ENCODE measurements around the gene CEMP1. TPM values are rescaled to one million over a fixed set of nuclear protein-coding genes. Genes with fewer than 3 reads are reported as not detected.
A peak's percentile ranks its signal among the peaks of the same experiment; 100 is the strongest.
"Not testable (repeated sequence)": the region's sequence is repeated elsewhere in the genome, so short reads cannot be mapped to it uniquely, and the experiment has no call there.

The CEMP1 gene
- total RNA-seq, 1 donor: 0.27 TPM

DNA sequence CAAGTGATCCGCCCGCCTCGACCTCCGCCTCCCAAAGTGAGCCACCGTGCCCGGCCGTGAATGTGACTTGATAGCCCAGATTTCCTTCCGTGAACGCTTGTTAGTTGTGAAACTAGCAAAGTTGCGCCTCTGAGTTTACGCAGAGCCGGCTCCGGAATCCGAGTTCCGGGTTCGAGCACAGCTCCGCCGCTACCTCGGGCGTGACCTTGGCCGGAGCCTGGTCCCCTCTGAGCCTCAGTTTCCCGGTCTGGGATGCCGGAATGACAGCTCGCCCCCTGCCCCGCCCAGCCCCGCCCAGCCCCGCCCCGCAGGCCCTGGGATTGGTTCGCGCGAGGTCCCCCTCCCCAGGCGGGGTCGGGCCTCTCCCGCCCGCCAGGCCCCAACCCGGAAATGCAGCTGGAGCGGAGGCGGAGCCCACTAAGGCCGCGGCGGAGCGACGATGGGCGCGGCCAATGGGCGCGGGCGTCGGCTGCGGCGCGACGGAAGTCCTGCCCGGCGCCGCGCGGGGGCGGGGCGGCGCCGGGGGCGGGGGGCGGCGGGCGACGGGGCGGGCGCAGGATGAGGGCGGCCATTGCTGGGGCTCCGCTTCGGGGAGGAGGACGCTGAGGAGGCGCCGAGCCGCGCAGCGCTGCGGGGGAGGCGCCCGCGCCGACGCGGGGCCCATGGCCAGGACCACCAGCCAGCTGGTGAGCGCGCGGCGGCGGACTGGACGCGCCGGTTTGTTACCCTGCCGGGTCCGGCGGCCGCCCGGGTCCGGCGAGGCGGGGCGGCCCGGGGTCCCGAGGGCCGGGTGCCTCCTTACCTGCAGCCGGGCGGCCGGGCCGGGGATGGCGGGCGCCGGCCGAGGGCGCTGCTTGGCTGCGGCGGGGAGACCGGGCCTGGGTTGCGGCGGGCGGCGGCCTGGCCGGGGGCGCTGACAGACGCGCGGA is 6.5 kb upstream of the CEMP1 start, which contains the start of gene PDPK1:
PDPK1 (plus strand) TSS at position 571 of the 929 bp plus-strand sequence; CDS start at position 663, 92 bp downstream.
- peak; percentile 83 to 97 (median 93) for DNase-seq (ENCODE audit: low read depth in 2 of 3, low spot score in 2 of 3)

DNA sequence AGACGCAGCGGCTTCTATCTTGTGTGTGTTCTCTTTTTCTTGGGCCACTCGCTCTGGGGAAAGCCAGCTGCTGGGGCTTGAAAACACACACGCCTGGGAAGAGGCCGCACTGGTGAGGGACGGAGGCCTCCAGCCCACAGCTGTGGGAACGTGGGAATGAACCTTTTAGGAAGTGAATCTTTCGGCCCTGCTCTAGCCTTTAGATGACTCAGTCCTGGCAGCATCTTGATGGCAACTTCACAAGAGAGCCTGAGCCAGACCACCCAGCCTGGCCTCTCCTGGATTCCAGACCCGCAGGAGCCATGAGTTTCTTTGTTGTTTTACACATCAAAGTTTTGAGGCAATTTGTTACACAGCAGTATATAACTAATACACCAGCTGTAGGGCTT is 4.4 kb upstream of the CEMP1 start:
- DNase-seq (ENCODE audit: low read depth in 2 of 3, low spot score in 2 of 3): no peak

DNA sequence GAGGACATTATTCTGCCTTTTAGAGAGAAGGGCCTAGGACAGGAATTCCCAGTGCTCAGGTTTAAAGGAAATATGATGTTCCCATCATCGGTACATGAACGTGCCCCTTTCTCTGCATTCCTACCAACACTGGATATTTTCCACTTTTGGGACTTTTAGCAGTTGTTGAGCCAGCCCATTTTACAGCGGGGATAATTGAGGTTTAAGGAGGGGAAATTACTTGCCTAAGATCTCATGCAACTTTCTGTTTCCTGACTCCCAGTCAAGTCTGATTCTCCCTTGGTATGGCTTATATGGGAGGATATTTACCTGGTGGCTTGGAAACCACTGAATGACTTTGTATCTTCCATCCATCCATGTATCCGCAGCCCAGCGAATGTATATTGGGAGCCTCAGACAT is 3.1 kb upstream of the CEMP1 start:
- DNase-seq (ENCODE audit: low read depth in 2 of 3, low spot score in 2 of 3): not testable (repeated sequence)

DNA sequence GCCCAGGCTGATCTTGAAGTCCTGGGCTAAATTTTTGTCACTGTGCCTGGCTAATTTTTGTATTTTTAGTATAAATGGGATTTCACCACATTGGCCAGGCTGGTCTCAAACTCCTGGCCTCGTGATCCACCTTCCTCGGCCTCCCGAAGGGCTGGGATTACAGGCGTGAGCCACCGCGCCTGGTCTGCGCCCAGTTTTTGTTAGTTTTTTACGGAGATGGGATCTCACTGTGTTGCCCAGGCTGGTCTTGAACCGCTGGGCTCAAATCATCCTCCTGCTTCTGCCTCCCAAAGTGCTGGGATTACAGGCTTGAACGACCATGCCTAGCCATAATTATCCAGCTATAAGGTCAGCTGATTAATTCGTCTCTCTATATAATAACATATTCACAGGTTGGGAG is 2.7 kb upstream of the CEMP1 start:
- no peak for DNase-seq (ENCODE audit: low read depth in 2 of 3, low spot score in 2 of 3)

DNA sequence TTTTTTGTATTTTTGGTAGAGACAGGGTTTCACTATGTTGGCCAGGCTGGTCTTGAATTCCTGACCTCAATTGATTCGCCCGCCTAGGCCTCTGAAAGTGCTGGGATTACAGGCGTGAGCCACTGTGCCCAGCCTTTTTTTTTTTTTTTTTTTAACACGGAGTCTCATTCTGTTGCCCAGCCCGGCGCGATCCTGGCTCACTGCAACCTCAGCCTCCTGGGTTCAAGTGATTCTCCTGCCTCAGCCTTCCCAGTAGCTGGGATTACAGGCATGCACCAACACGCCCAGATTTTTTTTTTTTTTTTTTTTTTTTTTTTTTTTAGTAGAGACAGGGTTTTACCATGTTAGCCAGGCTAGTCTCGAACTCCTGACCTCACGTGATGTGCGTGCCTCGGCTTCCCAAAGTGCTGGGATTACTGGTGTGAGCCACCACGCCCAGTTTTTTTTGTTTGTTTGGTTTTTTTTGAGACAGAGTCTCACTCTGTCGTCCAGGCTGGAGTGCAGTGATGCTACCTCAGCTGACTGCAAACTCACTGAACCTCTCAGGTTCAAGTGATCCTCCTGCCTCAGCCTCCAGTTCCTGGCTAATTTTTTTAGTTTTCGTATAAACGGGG is 2.0 kb upstream of the CEMP1 start:
- not testable (repeated sequence) for DNase-seq (ENCODE audit: low read depth in 2 of 3, low spot score in 2 of 3)

DNA sequence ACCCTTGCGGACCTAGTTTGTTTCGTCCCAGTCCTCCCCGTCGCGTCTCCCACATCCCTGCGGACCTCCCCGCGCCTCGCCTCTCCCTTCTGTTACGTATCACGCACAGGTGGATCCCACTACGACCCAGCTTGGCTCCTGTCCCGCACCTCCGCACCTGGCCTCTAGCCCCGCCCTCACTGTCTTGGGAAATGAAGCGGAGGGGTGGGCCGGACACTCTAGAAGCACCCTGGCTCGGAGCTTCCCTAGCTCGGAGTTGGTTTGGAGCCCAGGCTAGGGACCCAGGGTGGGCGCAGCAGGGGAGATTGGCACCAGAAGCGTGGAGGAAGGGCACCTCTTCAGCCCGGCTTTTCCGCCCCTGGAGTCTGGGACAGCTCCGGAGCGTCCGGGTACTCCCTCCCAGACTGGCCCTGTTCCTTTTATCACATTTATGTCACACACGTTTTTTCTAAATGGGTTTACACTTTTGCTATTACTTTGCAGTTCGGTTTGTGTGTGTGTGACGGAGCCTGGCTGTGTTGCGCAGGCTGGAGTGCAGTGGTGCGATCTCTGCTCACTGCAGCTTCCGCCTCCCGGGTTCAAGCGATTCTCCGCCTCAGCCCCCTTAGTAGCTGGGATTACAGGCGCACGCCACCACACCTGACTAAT is 1.4 kb upstream of the CEMP1 start:
- peak in 2 of 3 donors; percentile 47 to 52 for DNase-seq (ENCODE audit: low read depth in 2 of 3, low spot score in 2 of 3)

DNA sequence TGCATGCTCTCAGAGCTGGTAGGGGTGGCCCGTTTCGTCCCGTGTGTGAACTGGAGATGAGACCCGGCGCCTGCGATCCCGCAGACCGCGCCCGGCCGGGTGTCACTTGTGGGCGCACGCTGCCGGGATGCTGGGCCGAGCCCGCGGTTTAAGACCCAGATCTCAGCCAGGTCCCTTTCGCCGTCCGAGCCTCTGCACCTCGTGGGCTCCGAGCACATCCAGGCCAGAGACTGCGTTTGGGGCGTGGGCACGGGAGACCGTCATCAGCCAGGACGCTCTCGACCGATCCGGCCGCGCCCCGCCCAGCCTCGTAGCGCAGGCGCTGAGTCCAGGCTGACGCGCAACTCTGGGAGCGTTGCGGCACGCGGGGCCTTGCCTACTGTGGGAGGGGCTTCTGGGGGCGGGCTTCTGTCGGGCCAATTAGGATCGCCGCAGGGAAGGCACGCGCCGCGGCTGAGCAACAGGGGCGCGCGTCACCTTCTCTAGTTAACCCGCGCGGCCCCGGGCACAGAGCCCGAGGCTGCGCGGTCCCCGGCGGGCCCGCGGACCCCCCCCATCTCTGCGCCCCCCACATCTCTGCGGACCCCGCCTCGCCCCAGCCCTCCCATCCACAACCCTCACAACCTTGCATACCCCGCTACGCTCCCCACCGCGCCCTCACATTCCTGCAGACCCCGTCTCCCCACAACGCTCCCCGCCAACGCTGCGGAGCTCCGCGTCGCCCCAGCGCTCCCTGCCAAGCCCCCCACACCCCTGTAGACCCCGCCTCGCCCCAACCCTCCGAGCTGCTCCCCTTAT is 687 bp upstream of the CEMP1 start:
- peak; percentile 88 to 96 (median 96) for DNase-seq (ENCODE audit: low read depth in 2 of 3, low spot score in 2 of 3)

DNA sequence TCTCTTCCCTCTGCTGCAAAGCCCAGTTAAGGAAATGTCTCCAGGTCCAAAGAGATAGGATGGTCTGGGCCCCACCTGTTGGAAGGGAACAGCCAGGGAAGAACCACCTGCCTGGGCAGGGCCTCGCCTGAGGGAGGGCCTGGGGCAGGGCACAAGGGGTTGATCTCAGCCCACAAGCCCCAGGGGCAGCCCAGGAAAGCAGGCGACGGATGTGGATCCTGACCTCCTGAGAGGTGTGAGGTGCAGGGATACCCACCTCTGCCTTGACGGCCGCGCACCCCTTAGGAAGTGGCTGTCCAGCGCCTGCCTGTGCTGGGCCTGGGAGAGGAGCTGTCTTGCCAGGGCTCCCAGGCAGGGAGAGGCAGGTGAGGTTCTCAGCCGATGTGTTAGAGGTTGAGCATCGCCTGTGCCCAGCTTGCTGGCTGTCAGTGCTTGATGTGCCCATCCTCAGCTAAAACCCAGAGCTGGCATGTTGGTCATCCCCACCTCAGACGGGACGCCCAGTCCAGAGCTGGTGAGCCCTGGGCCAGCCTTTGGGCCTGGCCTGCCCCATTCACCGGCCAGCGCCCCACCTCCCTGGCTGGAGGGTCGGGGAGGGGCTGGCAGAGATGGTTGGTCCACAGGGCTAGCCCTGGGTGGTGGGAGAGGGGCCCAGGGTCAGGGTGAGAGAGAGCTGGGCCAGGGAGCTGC is 434 bp downstream of the CEMP1 start:
- DNase-seq (ENCODE audit: low read depth in 2 of 3, low spot score in 2 of 3): no peak

DNA sequence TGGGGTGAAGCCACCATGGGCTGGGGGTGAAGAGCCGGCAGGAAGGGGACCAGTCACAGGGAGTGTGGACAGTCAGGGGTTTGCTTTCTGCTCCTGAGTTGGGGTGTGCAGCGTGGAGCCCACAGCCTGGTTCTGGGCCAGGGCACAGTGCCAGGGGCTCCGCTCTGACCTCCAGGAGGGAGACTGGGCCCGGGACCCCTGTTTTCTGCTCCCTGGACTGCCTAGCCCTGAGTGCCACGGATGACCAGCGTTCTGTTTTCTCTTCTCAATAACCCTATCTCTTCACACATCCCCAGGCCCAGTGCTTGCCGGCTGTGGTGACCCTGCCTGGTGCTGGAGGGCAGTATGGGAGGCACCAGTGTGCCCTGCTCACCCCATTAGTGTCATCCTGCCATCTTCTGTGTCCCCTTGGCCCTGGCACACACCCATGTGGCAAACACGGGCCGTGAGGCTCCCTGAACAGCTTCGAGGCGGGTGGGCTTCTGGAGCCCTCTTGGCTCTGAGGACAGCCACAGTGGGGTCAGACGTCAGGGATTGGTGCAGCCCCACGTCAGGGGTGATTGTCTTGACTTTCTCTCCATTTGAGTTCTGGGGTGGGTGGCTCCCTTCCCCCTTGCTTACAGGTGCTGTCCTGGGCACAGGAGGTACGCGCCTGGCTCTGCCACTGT is 1.1 kb downstream of the CEMP1 start:
- no peak for DNase-seq (ENCODE audit: low read depth in 2 of 3, low spot score in 2 of 3)

DNA sequence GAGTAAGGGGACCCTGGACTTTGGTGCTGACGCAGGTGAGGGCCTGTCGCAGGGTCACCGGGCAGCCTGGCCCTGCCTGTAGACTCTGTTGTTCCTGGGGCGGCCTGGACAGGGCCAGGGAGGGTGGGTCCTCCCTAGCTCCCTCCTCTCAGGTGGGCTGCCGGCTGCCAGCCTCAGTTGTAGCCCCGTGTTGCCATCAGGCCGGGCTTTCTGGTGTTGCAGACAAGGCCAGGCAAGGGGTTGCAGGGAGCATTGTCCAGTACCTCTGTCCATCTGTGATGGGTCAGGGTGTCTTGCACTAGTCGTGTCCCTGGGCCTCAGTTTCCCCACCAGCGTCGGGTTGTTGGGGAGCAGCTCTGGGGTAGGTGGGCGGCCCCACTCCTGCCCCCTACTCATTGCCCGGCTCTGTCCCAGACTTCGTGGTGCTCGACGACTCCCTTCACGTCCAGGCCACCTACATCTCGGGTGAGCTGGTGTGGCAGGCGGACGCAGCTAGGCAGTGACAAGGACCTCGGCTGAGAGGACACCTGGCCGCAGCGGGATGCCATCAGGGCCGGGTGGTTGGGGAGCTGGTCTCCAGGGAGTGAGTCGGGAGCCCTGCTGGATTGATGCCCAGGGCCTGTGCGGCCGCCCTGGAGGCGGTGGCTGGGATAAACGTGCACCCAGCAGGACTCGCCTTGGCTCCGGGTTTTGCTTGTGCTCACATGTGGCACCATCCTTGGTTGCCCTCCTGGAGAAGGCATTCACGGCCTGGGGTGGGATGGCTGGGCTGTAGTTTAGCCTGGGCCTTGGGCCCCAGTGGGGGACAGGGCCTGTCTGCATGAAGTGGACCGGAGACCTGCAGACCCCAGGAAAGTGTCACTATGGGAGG is 1.9 kb downstream of the CEMP1 start:
- no peak for DNase-seq (ENCODE audit: low read depth in 2 of 3, low spot score in 2 of 3)

DNA sequence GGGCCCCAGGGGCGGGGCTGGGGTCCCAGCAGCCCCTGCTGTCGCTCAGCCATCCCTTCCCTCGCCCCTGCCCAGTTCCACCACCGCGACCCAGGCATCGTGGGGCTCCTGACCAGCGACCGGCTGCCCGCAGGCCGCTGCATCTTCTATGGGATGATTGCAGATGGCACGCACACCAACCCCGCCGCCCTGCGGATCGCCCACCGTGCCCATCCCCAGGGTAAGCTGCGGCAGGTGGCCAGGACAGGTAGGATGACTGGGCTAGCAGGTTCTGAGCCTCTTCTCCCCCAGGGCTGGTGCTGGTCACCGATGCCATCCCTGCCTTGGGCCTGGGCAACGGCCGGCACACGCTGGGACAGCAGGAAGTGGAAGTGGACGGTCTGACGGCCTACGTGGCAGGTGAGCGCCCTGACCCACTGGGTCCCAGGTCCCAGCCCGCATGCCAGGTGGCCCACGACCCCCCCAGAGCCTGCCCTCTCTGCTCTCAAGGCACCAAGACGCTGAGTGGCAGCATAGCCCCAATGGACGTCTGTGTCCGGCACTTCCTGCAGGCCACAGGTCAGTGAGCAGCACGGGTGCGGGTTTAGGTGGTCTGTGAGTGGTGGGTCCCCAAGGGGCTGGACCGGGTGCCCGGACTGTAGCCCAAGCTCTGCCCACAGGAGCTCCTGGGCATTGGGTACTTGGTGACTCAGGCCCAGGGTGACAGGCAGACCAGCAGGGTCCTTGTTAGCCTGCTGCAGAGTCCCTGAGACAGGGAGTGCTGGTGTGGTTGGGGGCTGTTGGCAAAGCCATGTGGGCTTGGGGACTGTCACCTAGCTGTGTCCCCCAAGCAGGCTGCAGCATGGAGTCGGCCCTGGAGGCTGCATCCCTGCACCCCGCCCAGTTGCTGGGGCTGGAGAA is 2.8 kb downstream of the CEMP1 start:
- no peak for DNase-seq (ENCODE audit: low read depth in 2 of 3, low spot score in 2 of 3)

DNA sequence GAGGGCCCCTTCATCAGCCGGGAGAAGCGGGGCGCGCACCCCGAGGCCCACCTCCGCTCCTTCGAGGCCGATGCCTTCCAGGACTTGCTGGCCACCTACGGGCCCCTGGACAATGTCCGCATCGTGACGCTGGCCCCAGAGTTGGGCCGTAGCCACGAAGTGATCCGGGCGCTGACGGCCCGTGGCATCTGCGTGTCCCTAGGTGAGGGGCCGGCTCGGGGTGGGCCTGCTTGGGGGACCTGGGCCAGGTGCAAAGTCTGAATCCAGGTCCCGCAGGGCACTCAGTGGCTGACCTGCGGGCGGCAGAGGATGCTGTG is 3.5 kb downstream of the CEMP1 start:
- DNase-seq (ENCODE audit: low read depth in 2 of 3, low spot score in 2 of 3): no peak

DNA sequence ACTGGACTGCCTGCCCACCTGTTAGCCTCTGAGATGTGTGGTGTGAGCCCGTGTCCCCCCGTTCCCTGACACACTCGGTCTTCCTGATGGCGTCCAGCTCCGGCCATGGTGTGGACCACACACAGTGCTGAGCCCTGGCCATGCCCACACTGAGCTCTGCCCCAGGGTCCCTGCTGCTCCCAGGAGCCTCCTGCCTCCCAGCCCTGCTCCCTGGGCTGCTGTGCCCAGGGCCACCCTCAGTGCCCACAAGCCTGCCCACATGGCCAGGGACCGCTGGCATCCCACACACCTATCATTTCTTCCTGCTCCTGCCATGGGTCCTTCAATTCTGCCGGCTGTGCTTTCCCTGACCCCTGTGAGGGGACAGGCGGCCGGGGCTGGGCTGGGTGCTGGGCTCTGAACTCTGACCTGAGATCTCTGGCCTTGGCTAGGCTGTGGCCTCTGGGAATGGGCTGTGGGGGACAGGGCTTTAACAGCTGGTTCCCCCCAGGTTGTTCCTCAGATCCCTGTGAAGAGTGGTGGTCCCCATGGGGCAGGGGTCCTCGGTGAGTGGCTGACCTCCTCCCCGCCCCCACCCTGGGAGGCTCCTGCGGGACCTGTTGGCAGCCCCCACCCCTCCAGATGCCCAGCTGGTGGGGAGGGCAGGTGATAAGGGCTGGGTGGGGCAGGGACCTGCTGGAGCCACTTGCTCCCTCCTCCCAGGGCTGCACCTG is 4.0 kb downstream of the CEMP1 start:
- DNase-seq (ENCODE audit: low read depth in 2 of 3, low spot score in 2 of 3): no peak

DNA sequence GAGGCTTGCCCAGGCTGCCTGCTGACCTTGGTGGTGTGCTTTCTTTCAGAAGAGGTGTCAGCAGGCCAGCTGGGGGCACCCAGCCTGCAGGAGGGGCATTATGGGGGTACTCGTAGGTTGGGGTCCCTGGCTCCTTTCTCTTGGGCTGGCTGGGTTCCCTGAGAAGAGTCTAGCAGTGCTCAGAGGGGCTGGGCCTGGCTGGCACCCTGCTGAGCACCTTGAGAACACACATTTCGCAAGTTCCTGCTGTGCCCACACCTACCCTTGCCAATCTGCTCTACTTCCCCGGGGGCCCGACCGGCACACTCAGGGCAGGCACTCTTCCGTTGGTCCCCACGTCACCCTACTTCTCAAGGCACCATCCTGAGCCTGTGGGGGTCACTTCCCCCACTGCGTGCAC is 5.1 kb downstream of the CEMP1 start:
- no peak for DNase-seq (ENCODE audit: low read depth in 2 of 3, low spot score in 2 of 3)

DNA sequence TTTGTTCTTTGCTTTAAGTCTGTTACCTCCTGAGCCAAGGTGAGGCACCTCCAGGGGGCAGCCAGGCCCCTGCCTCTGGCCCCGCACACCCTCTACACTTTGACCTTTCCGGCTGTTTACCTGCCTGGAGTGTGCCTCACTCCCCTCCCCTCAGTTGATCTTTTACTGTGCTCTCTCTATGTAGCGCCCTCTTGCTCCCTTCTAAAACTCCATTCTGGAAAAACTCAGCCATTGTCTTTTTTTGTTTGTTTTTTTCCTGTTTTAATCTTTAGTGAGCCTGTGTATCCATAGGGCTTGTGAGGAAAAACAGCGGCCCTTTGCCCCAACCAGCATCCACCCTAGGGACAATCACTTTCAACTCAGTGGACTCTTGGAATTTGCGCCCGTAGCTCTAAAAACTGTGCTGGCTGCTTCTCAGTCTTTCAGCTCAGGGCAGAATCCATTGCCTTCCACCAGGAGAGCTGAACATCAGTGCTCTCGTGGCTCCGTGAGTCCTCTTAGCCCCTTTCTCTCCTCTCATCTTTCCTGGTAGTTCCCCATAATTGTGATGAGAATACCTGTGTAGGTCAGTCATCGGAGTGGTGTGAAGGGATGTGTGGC is 6.8 kb downstream of the CEMP1 start:
- no peak for DNase-seq (ENCODE audit: low read depth in 2 of 3, low spot score in 2 of 3)

DNA sequence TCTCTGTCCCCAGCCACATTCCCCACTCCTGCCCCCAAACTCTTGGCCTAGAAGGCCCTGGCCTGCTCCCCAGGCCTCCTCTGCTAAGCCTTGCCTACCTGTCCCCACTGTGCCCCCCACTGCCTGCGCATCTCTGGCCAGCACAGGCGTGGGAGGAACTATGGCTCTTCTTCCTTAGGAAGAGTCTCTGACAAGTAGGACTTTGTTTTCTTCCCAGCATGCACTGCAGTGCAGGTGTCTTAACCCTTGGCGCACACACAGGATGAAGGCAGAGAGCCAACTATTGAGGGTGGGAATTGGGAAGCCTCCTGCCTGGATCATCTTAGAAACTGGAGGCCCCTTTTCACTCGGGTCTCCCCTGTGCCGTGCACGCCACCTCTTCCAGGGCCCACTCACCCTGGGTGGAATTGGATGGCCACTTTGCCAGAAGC is 7.4 kb downstream of the CEMP1 start:
- no peak for DNase-seq (ENCODE audit: low read depth in 2 of 3, low spot score in 2 of 3)
